CD4-positive, alpha-beta T cell treated with Interleukin-12 subunit alpha and Interleukin-12 subunit beta, for 1 hour (primary cell): ENCODE data around the gene EEPD1.
"Not testable (repeated sequence)": the region's sequence is repeated elsewhere in the genome, so short reads cannot be mapped to it uniquely, and the experiment has no call there.

ENCODE experiments used
- DNase-seq: peaks from one replicate; pipeline ENCODE4 v3.0.0-alpha.2; 2020

Gene EEPD1

DNA sequence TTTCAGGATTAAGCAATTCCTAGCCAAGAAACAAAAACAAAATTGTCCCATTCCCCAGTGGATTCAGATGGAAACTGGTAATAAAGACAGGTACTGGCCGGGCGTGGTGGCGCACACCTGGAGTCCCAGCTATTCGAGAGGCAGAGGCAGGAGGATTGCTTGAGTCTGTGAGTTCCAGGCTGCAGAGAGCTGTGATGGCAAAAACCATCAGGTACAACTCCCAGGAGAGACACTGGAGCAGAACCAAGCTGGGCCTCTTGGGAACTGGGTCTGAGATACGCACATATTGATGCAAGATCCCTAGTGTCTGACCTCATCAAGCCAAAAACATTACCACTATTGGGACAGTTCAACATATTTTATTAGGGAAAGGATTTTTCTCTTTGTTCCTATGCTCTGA, 152.6 kb downstream of the EEPD1 start:
- no peak for DNase-seq

DNA sequence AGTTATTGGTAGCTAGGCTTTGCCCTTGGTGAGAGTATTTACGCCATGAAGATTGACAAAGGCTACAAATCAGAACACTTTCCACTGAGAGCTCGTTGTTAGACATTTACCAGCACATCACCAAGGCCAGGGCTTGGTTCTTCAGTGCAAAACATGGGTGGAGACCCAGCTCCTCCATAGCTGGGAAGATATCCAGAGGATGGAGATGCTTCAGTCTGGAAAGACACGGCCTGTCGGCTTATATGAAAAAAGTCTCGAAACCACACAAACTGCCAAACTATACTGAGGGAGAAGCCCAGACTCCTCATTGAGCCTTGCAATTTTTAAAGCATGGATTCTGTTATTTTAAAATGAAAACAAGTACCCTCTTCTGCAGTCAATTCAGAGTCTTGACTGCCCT, 153.2 kb downstream of the EEPD1 start:
- no peak for DNase-seq

DNA sequence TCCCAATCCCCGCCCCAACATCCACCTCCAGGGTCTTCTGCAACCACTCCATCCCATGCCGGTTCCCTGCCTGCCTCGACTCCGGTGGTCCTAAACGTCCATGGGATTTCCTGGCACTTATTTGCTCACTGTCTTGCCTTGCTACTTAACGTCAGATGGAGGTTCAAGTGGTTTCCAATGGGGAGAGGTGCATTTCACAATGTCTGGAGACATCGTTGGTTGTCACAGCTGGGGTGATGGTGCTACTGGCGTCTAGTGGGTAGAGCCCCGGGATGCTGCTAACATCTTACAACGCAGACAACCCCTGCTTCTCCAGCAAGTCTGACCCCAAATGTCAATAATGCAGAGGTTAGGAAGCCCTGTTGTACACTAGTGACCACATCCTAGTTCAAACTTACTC, 153.7 kb downstream of the EEPD1 start:
- DNase-seq: no peak

DNA sequence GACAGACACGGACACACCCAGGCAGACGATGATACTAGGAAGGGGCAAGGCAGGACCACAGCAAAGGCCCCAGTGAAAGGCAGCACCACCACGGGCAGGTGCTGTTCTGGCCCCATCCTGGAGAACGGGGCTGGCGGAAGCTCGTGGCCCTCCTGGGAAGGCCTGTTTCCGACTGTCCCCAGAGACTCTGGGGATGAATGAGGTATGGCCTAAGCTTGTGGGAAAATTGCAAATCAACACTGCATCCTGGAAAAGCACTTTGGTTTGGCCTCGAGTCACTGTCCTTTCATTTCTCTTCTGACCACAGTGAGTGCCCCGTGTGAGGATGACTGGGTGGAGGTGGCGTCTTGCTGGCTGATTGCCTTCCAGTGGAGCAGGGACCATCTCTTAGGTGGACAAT, 155.0 kb downstream of the EEPD1 start:
- no peak for DNase-seq

DNA sequence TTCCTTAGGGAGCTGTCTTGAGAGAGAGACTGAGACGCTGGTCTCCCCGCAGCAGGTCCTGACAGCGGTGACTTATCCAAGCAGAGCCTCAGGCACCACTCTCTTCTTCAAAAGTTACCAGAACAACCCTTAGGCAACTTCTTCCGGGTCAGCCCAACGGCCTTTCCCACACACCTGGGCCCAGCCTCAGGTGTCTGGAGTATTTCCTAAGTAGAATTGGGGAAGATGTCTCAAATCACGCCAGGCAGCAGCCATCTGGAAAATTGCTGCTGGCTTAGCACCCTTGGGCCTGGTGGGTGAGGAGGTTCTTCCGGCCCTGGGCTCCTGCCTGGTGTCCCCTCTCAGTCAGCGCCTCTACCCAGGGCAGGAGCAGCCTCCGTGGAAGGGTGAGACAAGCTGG, 156.2 kb downstream of the EEPD1 start:
- no peak for DNase-seq

DNA sequence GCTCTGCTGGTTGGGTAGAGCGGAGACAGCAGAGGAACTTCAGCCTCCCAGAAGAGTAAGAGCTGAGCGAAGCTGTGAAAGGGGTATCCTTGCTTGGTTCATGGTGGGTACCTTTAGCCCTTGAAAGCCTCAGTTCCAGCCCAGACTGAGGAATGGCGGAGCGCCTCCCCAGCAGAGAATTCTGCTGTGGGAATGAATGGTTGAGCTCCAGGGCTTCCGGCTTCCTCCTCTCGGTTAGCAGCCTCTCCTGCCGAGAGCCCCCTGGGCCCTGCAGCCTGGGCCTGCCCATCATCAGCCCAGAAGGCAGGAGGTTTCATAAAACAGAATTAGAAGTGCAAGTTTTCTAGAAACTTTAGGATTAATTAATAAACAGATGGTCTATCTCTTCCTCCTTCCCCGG, 156.7 kb downstream of the EEPD1 start:
- DNase-seq: no peak

DNA sequence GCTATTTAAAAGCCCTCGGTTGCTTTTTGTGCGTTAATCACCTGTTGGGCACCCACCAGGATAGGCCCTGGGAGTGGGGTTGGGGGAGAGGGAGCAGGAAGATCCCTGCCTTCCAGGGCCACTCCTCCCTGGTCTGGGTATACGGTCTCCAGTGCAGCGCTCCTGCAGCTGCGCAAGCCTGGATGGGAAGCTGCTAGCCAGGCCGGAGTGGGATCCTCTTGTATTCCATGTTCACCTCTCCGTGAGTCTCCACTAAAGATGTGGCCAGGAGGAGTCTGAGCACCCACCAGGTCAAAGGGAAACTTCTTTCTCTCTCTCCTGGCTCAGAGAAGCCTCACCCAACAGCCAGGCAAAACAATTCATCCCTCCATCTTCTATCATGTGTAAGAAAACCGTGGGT, 157.8 kb downstream of the EEPD1 start:
- DNase-seq: no peak

DNA sequence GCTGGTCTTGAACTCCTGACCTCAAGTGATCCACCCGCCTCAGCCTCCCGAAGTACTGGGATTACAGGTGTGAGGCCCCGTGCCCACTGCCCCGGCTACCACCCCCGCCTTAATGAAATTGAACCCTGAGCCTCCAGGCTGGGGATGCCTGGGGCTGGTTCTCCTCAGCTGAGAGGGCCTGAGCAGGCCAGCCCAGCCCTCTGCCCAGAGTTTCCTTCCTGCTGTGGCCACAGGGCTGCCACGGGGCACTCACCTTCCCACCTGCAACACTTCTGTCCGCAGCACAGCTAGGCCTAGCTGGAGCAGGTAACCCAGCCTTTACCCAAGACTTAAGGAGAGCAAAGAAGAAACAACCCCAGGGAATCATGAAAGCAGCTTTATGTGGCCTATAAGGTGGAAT, 158.5 kb downstream of the EEPD1 start:
- DNase-seq: no peak

DNA sequence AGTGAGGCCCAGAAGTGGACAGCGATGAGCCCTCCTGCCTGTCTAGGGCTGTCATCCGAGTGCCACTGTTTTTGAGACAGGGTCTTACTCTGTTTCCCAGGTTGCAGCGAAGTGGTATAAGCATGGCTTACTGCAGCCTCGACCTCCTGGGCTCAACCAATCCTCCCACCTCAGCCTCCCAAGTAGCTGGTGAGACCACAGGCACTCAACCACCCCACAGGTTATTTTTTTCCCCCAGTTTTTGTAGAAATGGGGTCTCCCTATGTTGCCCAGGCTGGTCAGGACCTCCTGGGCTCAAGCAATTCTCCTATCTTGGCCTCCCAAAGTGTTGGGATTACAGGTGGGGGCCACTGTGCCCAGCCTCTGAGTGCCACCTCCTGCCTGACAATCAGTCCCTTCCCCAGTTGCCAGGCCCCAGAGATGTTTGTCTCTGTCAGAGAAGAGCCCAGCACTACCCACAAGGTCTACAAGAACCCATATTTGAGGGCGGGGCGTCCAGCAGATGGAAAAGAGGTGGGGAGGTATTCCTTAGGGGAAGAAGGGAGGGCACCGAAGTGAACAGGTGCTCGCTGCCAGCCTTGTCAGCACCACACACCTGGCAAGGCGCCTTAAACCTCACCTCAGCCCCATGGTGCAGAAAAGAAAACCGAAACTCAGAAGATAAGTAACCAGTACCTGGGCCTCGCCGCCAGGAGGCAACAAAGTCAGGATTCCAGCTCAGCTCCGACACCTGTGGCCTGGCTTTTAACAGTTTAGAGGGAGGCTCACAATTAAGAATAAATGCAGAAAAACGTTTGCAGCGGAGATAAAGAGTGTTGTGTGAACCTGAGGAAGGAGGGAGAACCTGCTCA, 159.2 kb downstream of the EEPD1 start:
- DNase-seq: peak; percentile 51

DNA sequence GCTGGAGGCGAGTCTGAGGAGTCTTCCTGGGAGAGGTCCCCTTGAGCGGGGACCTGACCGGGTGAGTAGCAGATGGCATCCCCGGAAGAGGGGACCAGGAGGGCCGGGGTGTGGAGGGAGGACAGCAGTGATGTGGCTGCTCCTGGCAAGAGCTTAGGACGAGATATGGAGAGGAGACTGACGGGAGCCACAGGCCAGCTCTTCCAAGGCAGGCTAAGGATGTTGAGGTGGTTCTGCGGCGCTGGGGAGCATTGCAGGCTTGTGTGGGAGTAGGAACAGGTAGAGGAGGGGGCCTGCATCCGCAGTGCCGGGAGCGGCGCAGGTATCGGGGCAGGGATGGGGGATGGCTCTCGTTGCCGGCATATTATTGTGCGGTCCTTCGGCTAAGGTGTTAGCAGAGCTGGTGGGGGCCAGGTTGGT, 159.9 kb downstream of the EEPD1 start:
- no peak for DNase-seq

DNA sequence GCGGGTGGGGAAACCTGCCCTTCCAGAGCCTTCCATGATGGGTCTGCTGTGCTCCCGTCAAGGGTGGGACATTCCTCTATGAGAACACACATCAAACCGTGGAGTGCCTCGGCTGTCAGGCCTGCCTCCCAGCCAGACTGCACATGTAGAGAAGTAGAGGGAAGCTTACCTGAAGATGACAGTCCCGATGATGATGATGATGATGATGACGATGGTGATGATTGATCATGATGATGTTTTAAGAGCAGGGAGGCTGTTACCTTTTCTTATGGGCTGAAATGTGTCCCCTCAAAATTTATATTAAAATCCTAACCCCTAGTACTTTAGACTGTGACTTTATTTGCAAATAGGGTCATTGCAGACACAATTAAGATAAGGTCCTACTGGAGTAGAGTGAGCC, 160.6 kb downstream of the EEPD1 start:
- DNase-seq: no peak

DNA sequence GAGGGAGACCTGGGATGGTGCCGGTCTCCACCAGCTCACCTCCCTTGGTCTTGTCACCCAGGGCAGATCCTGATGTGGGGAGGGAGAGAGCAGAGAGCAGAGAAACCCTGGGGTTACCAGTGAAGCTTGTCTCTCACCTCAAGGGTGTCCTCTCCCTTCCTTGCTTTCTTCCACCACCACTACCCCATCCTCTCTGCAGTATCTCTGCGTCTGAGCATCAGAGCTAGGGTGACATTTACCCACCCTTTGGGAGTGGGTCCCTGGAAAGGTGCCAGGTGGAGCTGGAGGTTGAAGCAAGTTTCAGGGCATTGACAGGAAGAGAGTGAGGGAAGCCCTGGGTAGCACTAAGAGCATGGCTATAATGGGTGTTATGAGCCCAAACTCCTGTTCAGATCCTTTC, 161.4 kb downstream of the EEPD1 start:
- no peak for DNase-seq

DNA sequence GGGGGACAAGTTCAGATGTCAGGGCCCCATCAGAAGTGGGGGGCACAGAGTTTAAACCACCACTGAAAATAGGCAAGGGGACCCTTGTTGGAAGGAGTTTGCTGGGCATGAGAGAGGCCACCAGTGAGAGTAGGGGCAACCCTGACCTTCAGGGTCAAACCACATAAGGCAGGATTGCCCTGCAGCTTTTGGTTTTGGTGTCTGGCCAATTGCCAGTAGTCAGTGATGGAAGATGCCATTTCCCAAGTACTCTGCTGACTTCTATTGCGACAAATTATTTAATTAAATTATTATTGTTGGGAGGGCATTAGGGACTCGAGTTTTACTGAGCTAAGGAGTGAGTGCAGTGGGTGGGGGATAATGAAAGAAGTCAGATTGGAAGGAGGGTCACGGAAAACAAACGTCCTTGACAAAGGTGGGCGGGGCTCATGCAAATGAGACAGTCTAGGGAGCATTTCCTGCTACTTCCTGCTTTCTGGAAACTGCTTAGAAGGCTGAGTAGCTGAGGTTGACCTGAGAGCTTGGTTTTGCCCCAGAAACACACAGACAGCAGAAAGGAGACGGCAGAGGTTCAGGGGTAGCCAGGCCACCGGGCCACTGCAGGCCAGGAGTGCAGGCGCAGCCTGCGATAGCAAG, 162.4 kb downstream of the EEPD1 start:
- no peak for DNase-seq

DNA sequence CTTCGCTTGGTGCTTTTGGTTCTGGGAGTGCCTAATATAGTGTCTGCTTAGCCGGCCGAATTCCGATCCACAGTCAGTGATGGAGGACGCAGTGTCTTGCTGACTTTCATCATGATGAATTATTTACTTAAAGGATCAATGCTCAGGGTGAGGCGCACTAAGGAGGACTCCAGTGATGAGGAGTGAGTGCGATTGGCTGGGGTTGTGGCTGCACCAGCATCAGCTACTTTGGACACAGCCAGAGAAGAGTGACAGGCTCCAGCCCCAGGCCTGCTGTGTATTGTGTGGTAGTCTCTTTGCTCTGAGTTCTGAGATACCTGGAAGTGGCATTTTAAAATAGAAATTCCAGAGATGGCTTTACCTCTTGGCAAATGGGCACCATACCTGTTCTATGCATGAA, 163.3 kb downstream of the EEPD1 start:
- no peak for DNase-seq

DNA sequence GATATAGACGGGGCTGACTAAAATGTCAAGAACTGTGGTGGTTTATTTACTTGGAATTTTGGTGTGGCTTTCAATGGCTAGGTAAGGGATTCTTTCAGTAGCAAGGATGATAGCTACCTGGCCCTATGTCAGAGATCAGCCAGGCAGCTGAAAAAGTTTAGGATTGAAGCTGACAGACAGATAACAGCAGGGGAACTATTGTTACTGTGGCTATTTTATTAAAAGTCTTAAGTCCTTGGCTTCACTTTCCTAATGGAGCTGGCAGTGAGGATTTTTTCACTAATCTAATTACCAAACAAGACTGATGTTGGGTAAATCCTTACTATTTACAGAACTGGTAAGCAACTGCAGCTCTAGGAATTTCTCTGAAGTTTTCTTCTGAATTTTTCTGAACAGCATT, 164.2 kb downstream of the EEPD1 start:
- no peak for DNase-seq

DNA sequence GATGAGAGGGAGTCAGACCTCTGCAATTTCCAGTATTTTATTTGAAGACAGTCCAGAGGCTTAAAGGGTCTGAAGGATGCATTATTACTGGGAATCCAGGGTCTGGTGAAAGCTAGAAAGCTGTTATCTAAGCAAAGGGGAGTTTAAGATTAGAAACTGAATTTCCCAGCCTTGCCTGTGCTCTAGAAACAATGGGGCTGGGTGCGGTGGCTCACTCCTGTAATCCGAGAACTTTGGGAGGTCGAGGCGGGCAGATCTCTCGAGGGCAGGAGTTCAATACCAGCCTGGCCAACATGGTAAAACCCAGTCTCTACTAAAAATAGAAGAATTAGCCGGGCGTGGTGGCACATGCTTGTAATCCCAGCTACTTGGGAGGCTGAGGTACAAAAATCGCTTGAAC, 165.1 kb downstream of the EEPD1 start:
- no peak for DNase-seq

DNA sequence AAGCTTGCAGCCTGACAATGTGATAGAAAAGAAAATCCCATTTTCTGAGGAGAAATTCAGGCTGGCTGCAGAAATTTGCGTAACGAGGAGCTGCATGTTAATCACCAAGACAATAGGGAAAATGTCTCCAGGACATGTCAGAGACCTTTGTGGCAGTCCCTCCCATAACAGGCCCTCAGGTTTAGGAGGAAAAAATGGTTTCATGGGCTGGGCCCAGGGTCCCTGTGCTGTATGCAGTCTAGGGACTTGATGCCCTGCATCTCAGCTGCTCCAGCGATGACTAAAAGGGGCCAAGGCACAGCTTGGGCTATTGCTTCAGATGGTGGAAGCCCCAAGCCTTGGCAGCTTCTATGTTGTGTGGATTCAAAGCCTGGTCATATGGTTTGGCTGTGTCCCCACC, 168.2 kb downstream of the EEPD1 start:
- DNase-seq: not testable (repeated sequence)

DNA sequence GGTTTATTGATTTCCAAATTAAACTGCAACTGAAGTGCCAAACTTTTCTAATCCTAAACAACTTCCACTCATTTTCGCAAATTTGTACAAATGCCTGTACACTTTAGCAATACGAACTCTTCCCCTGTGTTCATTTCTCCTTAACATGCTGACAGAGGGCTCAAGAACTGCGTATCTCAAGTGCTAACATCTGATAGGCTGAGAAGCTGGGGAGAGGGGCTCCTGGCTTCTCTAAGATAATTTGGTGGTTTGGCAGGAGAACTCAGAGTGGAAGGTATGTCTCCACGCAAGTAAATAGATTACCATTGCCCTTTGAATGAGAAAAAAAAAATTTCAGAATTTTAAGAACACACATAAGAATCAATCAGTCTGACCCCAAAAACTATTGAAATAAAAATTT, 183.3 kb downstream of the EEPD1 start:
- DNase-seq: no peak

DNA sequence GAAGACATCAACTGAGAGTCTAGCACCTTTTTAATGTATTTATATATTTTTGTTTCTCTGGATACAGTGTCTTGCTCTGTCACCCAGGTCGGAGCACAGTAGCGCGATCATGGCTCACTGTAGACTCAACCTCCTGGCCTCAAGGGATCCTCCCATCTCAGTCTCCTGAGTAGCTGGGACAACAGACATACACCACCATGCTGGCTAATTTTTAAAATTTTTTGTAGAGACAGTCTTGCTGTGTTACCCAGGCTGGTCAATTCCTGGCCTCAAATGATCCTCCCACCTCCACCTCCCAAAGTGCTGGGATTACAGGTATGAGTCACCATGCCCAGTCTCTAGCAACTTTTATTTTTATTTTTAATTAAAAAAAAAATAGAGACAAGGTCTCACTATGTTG, 185.2 kb downstream of the EEPD1 start:
- no peak for DNase-seq

DNA sequence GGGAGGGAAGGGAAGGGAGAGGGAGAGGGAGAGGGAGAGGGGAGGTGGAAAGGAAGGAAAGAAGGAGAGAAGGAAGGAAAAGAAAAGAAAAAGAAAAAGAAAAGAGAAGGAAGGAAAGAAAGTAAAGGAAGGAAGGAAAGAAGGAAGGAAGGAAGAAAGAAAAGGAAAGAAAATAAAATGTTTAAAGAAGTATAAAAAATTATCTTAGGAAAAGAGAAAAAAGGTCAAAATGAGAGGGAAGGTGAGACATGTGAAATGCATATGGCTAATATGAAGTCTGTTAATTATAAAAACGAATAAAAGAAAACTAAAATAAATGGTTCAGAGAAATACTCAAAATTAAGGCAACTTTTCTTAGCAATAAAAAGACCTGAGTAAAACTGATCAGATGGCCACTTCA, 190.5 kb downstream of the EEPD1 start:
- DNase-seq: no peak

DNA sequence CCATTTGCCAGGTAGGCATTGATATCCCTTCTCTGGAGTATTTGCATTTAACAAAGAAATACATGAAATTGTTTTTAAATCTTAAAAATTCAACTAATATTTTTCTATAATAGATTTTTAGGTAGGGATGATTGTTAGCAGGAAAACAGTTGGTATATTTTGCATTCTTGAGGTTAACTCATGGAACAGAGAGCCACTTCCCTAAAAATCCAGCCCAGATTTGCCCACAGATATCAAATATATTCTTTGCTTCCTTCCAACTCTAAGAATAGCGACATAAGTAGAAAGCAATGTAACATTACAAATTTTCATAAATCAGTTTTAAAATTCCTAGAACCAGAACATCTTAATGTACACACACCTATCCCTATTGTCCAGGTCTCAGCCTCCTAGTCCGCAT, 191.6 kb downstream of the EEPD1 start:
- DNase-seq: no peak

DNA sequence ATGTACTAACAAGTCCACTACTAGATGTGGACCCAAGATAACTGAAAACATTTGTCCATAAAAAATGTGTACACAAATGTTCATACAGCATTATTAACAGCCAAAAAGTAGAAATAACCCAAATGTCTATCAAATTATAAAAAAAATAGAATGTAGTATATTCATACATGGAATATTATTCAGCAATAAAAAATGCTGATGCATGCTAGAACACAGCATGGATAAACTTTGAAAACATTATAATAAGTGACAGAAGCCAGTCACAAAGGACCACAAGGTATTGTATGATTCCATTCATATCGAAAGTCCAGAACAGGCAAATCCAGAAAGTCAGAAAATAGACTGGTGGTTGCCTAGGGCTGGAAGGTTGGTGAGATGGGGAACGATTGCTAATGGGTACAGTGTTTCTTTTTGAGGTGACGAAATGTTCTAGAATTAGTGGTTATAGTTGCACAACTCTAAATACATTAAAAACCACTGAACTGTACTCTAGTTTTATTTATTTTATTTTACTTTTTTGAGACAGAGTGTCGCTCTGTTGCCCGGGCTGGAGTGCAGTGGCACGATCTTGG, 193.3 kb downstream of the EEPD1 start:
- no peak for DNase-seq

DNA sequence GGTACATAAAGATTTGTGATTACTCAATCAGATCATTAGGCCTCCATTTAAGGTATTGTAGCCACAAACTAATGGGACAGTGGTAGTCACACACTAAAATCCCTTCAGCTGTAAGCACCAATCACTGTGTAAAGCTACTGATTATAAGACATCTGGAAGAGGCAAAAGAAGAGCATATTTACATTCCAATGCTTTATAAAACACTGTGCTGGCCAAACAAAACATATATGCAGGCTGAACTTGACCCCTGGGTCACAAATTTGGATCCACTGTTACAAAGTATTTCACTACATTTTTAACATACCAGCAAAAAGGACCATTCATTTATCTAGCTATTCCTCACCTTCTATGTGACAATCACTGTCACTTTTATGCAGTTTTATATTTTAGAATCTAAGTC, 195.2 kb downstream of the EEPD1 start:
- DNase-seq: no peak

DNA sequence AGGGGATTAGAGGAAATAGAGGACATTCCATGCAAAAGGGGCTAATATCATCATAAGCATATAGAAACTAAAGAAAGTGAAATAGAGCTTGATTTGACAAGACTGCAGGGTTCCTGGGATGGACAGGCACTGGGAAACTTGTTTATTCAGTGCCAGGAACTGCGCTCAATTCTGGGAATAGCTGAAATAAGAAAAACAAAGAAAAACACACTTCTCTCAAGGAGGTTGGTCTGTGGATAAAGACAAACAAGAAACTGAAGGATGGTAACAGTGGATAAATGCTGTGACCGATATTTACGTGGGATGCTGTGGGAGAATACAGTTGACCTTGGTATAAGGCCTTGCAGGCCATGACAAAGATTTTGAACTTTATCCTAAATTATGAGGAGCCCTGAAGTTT, 195.7 kb downstream of the EEPD1 start:
- DNase-seq: no peak

DNA sequence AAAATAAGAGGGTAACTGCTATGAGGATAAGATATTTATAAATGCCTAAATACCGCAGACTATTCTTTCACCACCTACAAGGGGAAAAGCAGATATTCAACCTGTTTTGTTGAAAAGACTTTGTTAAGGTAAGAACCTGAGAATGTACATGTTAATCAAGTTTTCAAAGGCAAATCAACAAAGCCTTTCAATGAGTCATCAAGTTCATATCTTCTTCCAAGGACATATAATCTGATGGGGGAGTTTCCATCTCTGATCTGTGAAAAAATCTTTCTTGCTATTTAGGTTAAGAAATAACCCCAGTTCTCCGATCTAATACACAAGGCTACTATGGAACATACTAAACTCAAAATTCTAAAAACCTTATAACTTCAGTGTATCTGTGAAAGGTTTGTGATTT, 196.6 kb downstream of the EEPD1 start:
- no peak for DNase-seq
